Activated CD8-positive, alpha-beta memory T cell treated with anti-CD3 and anti-CD28 coated beads for 24 hours (primary cell): ENCODE results near the gene NOP16.
A peak's percentile ranks its signal among the peaks of the same experiment; 100 is the strongest.

Source experiments
- DNase-seq: peaks from one replicate; pipeline ENCODE4 v3.0.0-alpha.2; 2020

The NOP16 gene, protein sequence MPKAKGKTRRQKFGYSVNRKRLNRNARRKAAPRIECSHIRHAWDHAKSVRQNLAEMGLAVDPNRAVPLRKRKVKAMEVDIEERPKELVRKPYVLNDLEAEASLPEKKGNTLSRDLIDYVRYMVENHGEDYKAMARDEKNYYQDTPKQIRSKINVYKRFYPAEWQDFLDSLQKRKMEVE

GRCh38 chr5:176388444-176389134, at the start of gene NOP16, which contains the start of gene HIGD2A:
Gene NOP16, minus strand, starts transcription at chr5:176388598. Its CDS starts 59 bp downstream, at chr5:176388539.
Gene HIGD2A, plus strand, starts transcription at chr5:176388751. Its CDS starts 69 bp downstream, at chr5:176388820.
- DNase-seq, result peak; percentile 97

GRCh38 chr5:176436656-176437055, 48.3 kb upstream of the NOP16 start:
- peak; percentile 40 for DNase-seq

GRCh38 chr5:176432707-176433106, 44.3 kb upstream of the NOP16 start:
- DNase-seq, result no peak

GRCh38 chr5:176429972-176430371, 41.6 kb upstream of the NOP16 start:
- DNase-seq, result no peak

GRCh38 chr5:176427971-176428370, 39.6 kb upstream of the NOP16 start:
- DNase-seq, result no peak

DNA sequence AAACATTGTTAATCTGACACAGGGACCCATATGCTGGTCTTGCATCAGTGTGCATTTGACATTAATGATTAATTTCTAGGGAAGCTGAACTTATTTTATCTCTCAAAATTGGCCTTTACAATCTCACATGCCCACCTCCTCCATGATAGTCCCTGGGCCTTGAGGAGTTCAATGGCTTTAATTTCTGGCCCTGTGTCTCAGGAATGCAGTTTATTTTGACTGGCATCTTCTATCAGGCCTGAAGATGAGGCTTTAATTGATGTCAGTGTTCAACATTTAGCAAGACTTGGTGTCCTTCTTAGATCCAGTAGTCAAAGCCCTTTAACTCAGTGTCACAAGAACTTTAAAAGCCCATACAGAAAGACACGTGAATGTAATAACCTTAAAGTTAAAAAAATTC, 38.5 kb upstream of the NOP16 start:
- DNase-seq, result no peak

DNA sequence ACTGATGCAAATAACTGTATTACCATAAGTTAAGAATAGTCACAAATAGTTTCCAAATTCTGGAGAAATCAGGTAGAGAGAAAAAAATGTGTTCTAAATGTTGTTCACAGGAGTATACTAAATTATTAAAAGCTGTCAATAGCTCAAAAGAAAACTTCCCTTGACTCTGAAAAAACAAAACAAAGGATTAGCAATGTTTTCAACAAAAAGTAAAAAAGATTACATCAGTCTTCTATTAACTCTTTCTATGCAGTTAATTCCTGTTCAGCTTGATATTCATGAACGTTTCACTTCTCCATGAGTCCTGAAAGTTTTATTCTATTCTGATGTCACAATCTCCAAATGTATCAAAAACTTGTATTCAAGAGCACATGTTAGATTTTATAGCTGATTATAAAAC, 37.4 kb upstream of the NOP16 start:
- DNase-seq, result no peak

DNA sequence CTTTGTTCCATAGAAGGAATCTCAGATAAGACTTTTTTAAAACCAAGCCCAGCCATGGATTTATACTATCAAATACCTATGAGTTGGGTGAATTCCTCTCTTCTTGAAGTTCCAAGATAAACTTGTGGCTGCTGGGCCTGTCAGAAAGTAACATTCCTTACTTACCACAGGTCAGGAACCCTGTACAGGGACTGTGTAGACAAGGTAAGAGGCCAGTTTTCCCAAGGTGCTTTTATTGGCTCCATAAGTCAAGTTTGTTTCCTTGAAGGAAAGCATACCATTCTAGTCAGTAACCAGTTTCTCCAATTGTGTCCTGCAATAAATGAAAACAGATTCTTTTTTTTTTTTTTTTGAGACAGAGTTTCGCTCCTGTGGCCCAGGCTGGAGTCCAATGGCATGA, 36.7 kb upstream of the NOP16 start:
- DNase-seq, result no peak

- DNase-seq, result no peak
Measured at GRCh38 chr5:176424181-176424580, 35.8 kb upstream of the NOP16 start.

- DNase-seq, result no peak
Measured at GRCh38 chr5:176420972-176421544, 32.7 kb upstream of the NOP16 start.

- DNase-seq, result no peak
Measured at GRCh38 chr5:176420086-176420485, 31.7 kb upstream of the NOP16 start.

DNA sequence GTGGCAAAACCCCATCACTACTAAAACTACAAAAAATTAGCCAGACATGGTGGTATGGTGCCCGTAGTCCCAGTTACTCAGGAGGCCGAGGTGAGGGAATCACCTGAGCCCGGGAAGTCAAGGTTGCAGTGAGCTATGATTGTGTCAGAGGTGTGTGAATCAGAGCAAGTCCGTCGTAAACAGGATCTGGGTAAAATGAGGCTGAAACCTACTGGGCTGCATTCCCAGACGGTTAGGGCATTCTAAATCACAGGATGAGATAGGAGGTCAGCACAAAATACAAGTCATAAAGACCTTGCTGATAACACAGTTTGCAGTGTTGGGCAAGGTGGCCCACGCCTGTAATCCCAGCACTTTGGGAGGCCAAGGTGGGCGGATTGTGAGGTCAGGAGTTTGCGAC, 29.9 kb upstream of the NOP16 start:
- DNase-seq, result no peak

- DNase-seq, result no peak
Measured at GRCh38 chr5:176416965-176417364, 28.6 kb upstream of the NOP16 start.

GRCh38 chr5:176415952-176416924, 27.8 kb upstream of the NOP16 start, which contains the start of gene CLTB:
Gene CLTB, minus strand, starts transcription at chr5:176416539. Its CDS starts 176 bp downstream, at chr5:176416363.
- DNase-seq, result peak; percentile 96

DNA sequence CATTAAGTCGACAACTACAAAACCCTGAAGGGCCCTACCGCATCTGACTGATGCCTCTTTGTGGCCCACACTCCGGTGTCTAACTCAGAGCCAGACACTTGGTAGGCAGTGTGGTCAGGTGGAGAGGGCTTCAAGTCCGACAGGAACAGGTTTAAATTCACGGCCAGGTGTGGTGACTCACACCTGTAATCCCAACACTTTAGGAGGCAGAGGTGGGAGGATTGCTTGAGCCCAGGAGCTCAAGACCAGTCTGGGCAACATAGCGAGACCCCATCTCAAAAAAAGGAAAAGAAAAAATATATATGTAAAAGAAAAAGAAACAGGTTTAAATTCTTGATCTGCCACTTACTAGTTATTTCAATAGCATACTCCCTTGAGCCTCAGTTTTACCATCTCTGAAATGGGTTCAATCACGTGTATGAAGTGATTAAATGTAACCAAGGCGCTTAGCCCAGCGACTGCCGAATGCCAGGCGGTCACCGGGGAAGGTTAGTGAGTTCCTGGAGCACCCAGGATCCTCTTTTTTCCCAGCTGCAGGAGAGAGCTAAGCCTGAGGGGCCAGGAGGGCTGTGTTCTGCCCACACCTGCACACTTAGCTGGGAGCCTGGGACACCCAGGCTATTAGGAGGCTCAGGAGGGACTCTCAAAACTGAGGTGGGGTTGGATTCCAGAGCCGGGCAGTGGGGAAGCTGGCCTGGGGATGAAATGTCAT, 27.0 kb upstream of the NOP16 start:
- no peak for DNase-seq

DNA sequence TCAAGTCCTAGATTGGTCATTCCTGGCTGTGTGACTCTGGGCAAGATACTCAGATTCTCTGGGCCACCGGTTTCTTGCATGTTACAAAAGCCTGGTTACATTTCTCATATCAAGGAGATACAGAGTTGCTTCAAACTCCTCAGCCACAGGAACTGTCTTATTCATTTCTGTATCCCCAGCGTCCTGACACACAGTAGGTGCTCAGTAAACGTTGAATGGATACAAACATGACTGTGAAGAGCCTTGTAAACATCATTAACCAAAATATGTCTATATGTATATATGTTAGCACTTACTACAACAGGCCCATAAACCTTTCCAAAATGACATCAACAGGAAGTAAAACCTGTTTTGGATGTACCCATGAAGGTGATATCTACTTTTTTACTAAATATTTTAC, 26.3 kb upstream of the NOP16 start:
- DNase-seq, result no peak

GRCh38 chr5:176413709-176414191, 25.4 kb upstream of the NOP16 start:
- DNase-seq, result no peak

GRCh38 chr5:176413255-176413565, 24.8 kb upstream of the NOP16 start:
- DNase-seq, result no peak

- no peak for DNase-seq
Measured at GRCh38 chr5:176412517-176413254, 24.3 kb upstream of the NOP16 start.

DNA sequence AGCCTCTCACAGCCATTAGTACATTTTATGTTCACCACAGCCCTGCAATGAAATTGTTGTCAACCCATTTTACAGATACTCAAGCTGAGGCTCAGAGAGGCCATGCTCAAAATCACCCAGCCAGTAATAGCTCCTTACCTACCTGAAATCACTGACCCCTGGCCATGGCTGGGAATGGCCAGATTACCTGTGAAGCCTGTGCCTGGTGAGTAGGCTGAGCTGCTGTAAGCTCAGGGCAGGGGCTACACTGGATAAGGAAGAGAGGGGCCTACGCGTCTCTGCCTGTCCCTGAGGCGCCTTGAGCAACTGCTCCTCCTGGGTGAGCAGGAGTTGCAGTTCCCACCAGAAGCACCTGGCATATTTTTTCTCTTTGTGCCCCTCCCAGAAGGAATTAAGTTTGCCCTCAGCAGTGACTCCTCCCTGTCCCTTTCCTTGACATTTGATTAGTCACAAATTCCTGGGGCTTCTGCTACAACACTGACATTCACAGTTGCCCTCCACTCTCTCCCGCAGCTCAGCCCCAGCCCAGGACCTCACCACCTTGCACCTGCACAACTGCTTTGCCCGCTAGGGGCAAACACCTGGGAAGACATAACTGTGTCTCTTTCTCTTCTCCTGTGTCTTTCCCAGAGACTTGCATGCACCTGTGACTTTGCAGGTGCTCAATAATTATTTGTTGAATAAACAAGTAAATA, 22.2 kb upstream of the NOP16 start:
- no peak for DNase-seq

GRCh38 chr5:176409765-176410164, 21.4 kb upstream of the NOP16 start:
- no peak for DNase-seq
